WTC11 (cell line): Measurements from ENCODE around the gene IL1RAPL2. TPM values are rescaled to one million over a fixed set of nuclear protein-coding genes. Genes with fewer than 3 reads are reported as not detected.
"Not testable (repeated sequence)": the region's sequence is repeated elsewhere in the genome, so short reads cannot be mapped to it uniquely, and the experiment has no call there.

ENCODE experiments used
- ATAC-seq: fragments of 200-7000 bp; cut with Tn5 transposase; 2 replicates; pipeline ENCODE4 v1.10.0; 2021; ENCODE audit warnings: mild to moderate bottlenecking, moderate library complexity
- CTCF ChIA-PET: fragments of 300-600 bp; sonication (Branson Sonifier 250); formaldehyde crosslinking; loops from one replicate; lab custom pipeline; 2021; ENCODE audit warnings: antibody characterized with exemption; lab: Charles Lee
- POLR2A ChIA-PET: fragments of 350-600 bp; sonication (Branson Sonifier 250); formaldehyde crosslinking; loops from one replicate; lab custom pipeline; 2021; ENCODE audit warnings: antibody characterized with exemption; lab: Charles Lee
- DNase-seq: peaks from one replicate; pipeline ENCODE4 v3.0.0; 2021; ENCODE audit warnings: low spot score
- H3K27ac Mint-ChIP-seq: 2 replicates; pipeline ENCODE4 v1.8.0; 2021; ENCODE audit warnings: mixed read lengths
- H3K27me3 Mint-ChIP-seq: 2 replicates; pipeline ENCODE4 v1.8.0; 2021; ENCODE audit warnings: low read depth, mild to moderate bottlenecking, moderate library complexity, mixed read lengths
- H3K36me3 Mint-ChIP-seq: 2 replicates; pipeline ENCODE4 v1.8.0; 2021; ENCODE audit warnings: mixed read lengths
- H3K4me1 Mint-ChIP-seq: 2 replicates; pipeline ENCODE4 v1.8.0; 2022; ENCODE audit warnings: mixed read lengths
- H3K4me3 Mint-ChIP-seq: 2 replicates; pipeline ENCODE4 v1.8.0; 2021; ENCODE audit warnings: mild to moderate bottlenecking, moderate library complexity, mixed read lengths
- H3K9me3 Mint-ChIP-seq: 2 replicates; pipeline ENCODE4 v1.8.0; 2021; ENCODE audit warnings: mixed read lengths
- ATF2 ChIP-seq: sonication (generic); formaldehyde crosslinking; IDR thresholded peaks from 2 replicates; pipeline ENCODE4 v1.8.1; 2022; ENCODE audit warnings: low read depth, missing genetic modification reagents, borderline replicate concordance
- ERG ChIP-seq: fragments of 250-450 bp; sonication (Bioruptor Pico); IDR thresholded peaks from 2 replicates; pipeline ENCODE4 v1.8.0; 2021; ENCODE audit warnings: mild to moderate bottlenecking
- FOXK1 ChIP-seq: sonication (generic); formaldehyde crosslinking; IDR thresholded peaks from 2 replicates; pipeline ENCODE4 v1.8.0; 2022; ENCODE audit warnings: mild to moderate bottlenecking, moderate library complexity, missing genetic modification reagents
- GTF2I ChIP-seq: fragments of 250-450 bp; sonication (Bioruptor Pico); conservative IDR thresholded peaks from 2 replicates; pipeline ENCODE4 v1.4.0; 2021; ENCODE audit warnings: mild to moderate bottlenecking
- PRDM15 ChIP-seq: sonication (generic); formaldehyde crosslinking; IDR thresholded peaks from 2 replicates; pipeline ENCODE4 v1.8.0; 2022; ENCODE audit warnings: missing genetic modification reagents
- total RNA-seq: library from RNA; stranded (reverse); gene quantifications from 3 replicates; pipeline ENCODE4 v1.2.3, GENCODE V29; 2021
- TF ChIP-seq, protein P1 (sequence below): sonication (generic); formaldehyde crosslinking; IDR thresholded peaks from 2 replicates; pipeline ENCODE4 v1.8.0; 2023; ENCODE audit warnings: missing genetic modification reagents, mild to moderate bottlenecking, borderline replicate concordance
- TF ChIP-seq, protein P2 (sequence below): sonication (generic); formaldehyde crosslinking; IDR thresholded peaks from 2 replicates; pipeline ENCODE4 v1.8.1; 2022; ENCODE audit warnings: missing genetic modification reagents, borderline replicate concordance
- TF ChIP-seq, protein P3 (sequence below): fragments of 250-450 bp; sonication (Bioruptor Pico); conservative IDR thresholded peaks from 2 replicates; pipeline ENCODE4 v1.9.0; 2021; ENCODE audit warnings: mild to moderate bottlenecking

Gene IL1RAPL2
- total RNA-seq, 1 experiment from 2014 or later: 0.09 TPM

DNA sequence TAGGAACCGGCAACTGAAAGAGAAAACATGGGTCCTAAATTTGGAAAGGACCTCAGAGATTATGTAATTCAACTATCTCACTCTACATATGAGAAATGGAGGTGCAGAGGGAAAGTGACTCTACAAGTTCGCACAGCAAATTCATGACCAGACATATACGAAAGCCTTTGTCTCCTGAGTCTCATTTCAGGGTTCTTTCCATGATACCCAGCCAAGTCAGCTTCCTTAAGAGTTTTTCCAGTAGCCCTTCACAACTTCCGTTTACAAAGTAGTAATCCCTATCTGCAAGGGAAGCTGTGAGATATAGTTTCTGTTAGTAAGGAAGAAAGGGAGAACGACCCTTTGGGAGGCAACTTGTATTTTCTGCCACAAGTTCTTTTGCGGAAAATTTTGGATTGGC, 543.9 kb downstream of the IL1RAPL2 start (continued):
- TF ChIP-seq ATF2: no peak
- no peak for TF ChIP-seq GTF2I
- TF ChIP-seq ERG (CRISPR knock-in tag): no peak
- TF ChIP-seq PRDM15 (CRISPR knock-in tag): no peak
- no peak for TF ChIP-seq FOXK1
- TF ChIP-seq, protein P1, sequence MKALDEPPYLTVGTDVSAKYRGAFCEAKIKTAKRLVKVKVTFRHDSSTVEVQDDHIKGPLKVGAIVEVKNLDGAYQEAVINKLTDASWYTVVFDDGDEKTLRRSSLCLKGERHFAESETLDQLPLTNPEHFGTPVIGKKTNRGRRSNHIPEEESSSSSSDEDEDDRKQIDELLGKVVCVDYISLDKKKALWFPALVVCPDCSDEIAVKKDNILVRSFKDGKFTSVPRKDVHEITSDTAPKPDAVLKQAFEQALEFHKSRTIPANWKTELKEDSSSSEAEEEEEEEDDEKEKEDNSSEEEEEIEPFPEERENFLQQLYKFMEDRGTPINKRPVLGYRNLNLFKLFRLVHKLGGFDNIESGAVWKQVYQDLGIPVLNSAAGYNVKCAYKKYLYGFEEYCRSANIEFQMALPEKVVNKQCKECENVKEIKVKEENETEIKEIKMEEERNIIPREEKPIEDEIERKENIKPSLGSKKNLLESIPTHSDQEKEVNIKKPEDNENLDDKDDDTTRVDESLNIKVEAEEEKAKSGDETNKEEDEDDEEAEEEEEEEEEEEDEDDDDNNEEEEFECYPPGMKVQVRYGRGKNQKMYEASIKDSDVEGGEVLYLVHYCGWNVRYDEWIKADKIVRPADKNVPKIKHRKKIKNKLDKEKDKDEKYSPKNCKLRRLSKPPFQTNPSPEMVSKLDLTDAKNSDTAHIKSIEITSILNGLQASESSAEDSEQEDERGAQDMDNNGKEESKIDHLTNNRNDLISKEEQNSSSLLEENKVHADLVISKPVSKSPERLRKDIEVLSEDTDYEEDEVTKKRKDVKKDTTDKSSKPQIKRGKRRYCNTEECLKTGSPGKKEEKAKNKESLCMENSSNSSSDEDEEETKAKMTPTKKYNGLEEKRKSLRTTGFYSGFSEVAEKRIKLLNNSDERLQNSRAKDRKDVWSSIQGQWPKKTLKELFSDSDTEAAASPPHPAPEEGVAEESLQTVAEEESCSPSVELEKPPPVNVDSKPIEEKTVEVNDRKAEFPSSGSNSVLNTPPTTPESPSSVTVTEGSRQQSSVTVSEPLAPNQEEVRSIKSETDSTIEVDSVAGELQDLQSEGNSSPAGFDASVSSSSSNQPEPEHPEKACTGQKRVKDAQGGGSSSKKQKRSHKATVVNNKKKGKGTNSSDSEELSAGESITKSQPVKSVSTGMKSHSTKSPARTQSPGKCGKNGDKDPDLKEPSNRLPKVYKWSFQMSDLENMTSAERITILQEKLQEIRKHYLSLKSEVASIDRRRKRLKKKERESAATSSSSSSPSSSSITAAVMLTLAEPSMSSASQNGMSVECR: no peak
- TF ChIP-seq, protein P2, sequence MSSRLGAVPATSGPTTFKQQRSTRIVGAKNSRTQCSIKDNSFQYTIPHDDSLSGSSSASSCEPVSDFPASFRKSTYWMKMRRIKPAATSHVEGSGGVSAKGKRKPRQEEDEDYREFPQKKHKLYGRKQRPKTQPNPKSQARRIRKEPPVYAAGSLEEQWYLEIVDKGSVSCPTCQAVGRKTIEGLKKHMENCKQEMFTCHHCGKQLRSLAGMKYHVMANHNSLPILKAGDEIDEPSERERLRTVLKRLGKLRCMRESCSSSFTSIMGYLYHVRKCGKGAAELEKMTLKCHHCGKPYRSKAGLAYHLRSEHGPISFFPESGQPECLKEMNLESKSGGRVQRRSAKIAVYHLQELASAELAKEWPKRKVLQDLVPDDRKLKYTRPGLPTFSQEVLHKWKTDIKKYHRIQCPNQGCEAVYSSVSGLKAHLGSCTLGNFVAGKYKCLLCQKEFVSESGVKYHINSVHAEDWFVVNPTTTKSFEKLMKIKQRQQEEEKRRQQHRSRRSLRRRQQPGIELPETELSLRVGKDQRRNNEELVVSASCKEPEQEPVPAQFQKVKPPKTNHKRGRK (CRISPR knock-in tag): no peak

DNA sequence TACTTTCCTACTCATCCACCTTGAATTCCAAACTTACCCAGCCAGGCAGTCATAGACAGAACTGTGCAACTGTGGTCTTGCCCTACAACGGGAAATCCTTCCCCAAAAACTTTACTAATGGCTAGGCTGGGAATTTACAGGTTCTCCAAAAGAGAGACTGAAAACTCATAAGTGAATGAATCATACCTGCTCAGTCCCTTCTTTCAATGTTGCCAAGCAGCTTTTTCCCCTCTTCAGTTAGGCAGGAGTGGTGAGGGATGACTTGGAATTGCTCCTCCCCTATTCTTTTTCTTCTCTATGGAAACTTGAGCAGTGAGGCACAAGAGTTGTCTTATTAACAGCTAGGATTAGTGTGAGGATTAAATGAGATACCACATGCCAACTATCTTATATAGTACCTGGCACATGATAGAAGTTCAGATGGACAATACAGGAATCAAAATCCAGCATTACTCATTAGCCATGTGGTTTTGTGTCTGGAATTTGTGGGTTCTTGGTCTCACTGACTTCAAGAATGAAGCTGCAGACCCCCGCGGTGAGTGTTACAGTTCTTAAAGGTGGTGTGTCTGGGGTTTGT, 548.6 kb downstream of the IL1RAPL2 start:
- no peak overlapping the region for H3K4me3 Mint-ChIP-seq
- CTCF ChIA-PET: no interaction called here
- POLR2A ChIA-PET: no interaction called here
- H3K9me3 Mint-ChIP-seq: 0 out of 2 replicates have a peak, but pooled peaks cover 7% of the 10 kb centered on the region
- 0 out of 2 replicates have a peak, but pooled peaks cover 11% of the 10 kb centered on the region for H3K4me1 Mint-ChIP-seq
- TF ChIP-seq, protein P3, sequence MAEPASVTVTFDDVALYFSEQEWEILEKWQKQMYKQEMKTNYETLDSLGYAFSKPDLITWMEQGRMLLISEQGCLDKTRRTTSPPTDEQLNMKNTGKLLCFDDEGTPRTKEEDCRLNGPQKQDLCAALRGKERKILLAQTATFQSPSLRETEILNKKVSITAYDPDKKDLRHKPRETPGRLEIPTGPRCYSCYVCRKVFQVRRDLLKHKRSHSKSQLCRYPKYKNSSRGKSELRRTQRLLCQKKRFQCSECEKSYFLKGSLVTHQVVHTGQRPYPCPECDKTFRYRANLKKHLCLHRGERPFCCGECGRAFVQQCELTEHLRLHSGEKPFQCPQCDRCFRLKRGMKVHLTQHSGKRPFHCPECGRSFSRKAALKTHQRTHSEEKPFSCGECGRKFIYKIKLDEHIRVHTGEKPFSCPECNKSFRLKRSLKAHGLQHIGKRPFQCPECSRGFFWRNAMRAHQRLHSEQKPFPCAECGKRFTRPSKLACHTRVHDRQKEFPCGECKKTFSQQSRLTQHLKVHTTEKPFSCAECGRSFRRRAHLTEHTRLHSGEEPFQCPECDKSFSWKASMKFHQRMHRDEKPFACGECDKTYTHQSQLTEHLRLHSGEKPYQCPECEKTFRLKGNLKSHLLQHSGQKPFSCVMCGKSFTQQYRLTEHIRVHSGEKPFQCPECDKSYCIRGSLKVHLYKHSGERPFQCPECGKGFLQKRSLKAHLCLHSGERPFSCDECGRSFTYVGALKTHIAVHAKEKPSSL (CRISPR knock-in tag): no peak
- no peaks in the 10 kb centered on the region for H3K27me3 Mint-ChIP-seq
- no peak for ATAC-seq
- H3K36me3 Mint-ChIP-seq: no peaks in the 10 kb centered on the region
- DNase-seq: no peak
- H3K27ac Mint-ChIP-seq: no peak overlapping the region

GRCh38 chrX:105115596-105116320, 549.8 kb downstream of the IL1RAPL2 start:
- ATAC-seq, H3K36me3 Mint-ChIP-seq, H3K27me3 Mint-ChIP-seq, CTCF ChIA-PET, DNase-seq, H3K4me3 Mint-ChIP-seq, POLR2A ChIA-PET, H3K9me3 Mint-ChIP-seq, H3K27ac Mint-ChIP-seq, H3K4me1 Mint-ChIP-seq: not testable (repeated sequence)
